ENCODE results near the gene SV2B. TPM values are rescaled to one million over a fixed set of nuclear protein-coding genes. Genes with fewer than 3 reads are reported as not detected.

The SV2B gene
- total and polyA plus RNA-seq, 9 of the 15 experiments (the other 6 are each of a cell fraction or from before 2014, with no cell fraction given), result 0.01 to 0.25 (median 0.11) TPM

DNA sequence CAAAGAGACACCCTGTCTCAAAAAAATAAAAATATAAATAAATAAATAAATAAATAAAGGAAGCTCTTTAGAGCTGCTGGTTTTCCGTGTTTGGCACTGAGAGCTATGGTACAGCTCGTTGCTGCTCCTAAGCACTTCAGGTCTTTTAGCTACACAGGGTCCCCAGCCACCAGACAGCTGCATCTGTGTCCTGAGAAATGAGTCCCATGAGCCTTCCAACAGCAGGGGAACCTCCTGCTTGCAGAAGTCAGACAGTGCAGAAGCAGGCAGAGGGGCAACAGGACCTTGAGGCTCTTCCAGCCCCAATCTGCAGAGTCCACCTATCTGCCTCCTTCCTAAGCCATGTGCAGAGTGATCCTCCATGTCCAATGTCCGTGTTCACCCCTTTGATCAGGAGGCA lies 159.0 kb downstream of the SV2B start (continued):
- TF ChIP-seq ZNF518B (CRISPR knock-in tag; IDR thresholded peaks at IDR 0.05), result no peak
- no peak for TF ChIP-seq HDAC8 (tag; IDR thresholded peaks at IDR 0.05)
- no peak for TF ChIP-seq MYNN (IDR thresholded peaks at IDR 0.05)
- TF ChIP-seq MYNN (CRISPR knock-in tag; IDR thresholded peaks at IDR 0.05), result no peak
- no peak for TF ChIP-seq HLTF (IDR thresholded peaks at IDR 0.05)
- no peak for TF ChIP-seq TEAD4 (IDR thresholded peaks at IDR 0.05; ENCODE audit: low read length)
- TF ChIP-seq TEAD4 (CRISPR knock-in tag; IDR thresholded peaks at IDR 0.05; ENCODE audit: borderline replicate concordance), result no peak
- no peak for TF ChIP-seq MAFF (IDR thresholded peaks at IDR 0.05; ENCODE audit: low read length)
- no peak for TF ChIP-seq RFX1 (IDR thresholded peaks at IDR 0.05)
- no peak for TF ChIP-seq FOXJ2 (tag; IDR thresholded peaks at IDR 0.05)
- TF ChIP-seq ZKSCAN1 (IDR thresholded peaks at IDR 0.05; ENCODE audit: low read depth, low read length), result no peak
- no peak for TF ChIP-seq HDGF (IDR thresholded peaks at IDR 0.05)
- TF ChIP-seq KLF1 (tag; IDR thresholded peaks at IDR 0.05), result no peak
- TF ChIP-seq, protein P1, sequence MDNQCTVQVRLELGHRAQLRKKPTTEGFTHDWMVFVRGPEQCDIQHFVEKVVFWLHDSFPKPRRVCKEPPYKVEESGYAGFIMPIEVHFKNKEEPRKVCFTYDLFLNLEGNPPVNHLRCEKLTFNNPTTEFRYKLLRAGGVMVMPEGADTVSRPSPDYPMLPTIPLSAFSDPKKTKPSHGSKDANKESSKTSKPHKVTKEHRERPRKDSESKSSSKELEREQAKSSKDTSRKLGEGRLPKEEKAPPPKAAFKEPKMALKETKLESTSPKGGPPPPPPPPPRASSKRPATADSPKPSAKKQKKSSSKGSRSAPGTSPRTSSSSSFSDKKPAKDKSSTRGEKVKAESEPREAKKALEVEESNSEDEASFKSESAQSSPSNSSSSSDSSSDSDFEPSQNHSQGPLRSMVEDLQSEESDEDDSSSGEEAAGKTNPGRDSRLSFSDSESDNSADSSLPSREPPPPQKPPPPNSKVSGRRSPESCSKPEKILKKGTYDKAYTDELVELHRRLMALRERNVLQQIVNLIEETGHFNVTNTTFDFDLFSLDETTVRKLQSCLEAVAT (IDR thresholded peaks at IDR 0.05), result no peak

Data from K562 (cell line).